H1 (cell line): ENCODE results near the gene PPP2R2B. TPM values are rescaled to one million over a fixed set of nuclear protein-coding genes. Genes with fewer than 3 reads are reported as not detected.

Experiments
- CTCF ChIA-PET: fragments of 300-600 bp; sonication (Branson Sonifier 250); formaldehyde crosslinking; loops from one replicate; lab custom pipeline; 2021; ENCODE audit not compliant: partially characterized antibody; lab: Charles Lee
- POLR2A ChIA-PET: fragments of 300-600 bp; sonication (Branson Sonifier 250); formaldehyde crosslinking; loops from one replicate; lab custom pipeline; 2021; ENCODE audit warnings: inconsistent platforms; ENCODE audit not compliant: partially characterized antibody; lab: Charles Lee
- DNase-seq, 2 experiments: peaks; one replicate each; pipeline versions ENCODE4 v3.0.0 to v3.0.0-alpha.2; 2010 to 2022; ENCODE audit warnings: low spot score in 2 of 2, low read depth in 1 of 2, mixed read lengths in 1 of 2
- FAIRE-seq: peaks from 2 replicates; lab custom pipeline; 2011; peaks lifted over from hg19 to GRCh38; lab: Jason Lieb, UNC
- H2AFZ ChIP-seq: 2 replicates; pipeline ENCODE4 v1.8.1; 2012; ENCODE audit warnings: low read length, inconsistent platforms
- H2AK5ac ChIP-seq: 2 replicates; pipeline ENCODE4 v1.6.1; 2013; ENCODE audit warnings: low read depth, low read length
- H2BK120ac ChIP-seq: replicated peaks from 2 replicates; pipeline ENCODE3; 2013; ENCODE audit warnings: low read depth, low read length, inconsistent platforms
- H2BK12ac ChIP-seq: 2 replicates; pipeline ENCODE4 v1.6.1; 2013; ENCODE audit warnings: low read depth, low read length
- H2BK15ac ChIP-seq: 2 replicates; pipeline ENCODE4 v1.6.1; 2013; ENCODE audit warnings: low read length
- H2BK20ac ChIP-seq: 2 replicates; pipeline ENCODE4 v1.6.1; 2013; ENCODE audit warnings: low read length
- H2BK5ac ChIP-seq: 2 replicates; pipeline ENCODE4 v1.6.1; 2013; ENCODE audit warnings: low read depth, low read length
- H3K14ac ChIP-seq: 2 replicates; pipeline ENCODE4 v1.6.1; 2013; ENCODE audit warnings: inconsistent platforms; ENCODE audit not compliant: insufficient read length
- H3K18ac ChIP-seq: 2 replicates; pipeline ENCODE4 v1.6.1; 2013; ENCODE audit warnings: low read length; ENCODE audit errors: extremely low read depth
- H3K23ac ChIP-seq: 2 replicates; pipeline ENCODE4 v1.6.1; 2013; ENCODE audit warnings: inconsistent platforms; ENCODE audit not compliant: insufficient read length
- H3K23me2 ChIP-seq: 2 replicates; pipeline ENCODE4 v1.6.1; 2013; ENCODE audit warnings: low read depth, low read length
- H3K27ac ChIP-seq: 2 replicates; pipeline ENCODE4 v1.6.1; 2011; ENCODE audit warnings: low read depth, low read length, inconsistent platforms
- H3K27me3 ChIP-seq, 4 experiments: replicated peaks in 1 of 4; 1 replicate in 1 of 4; 2 replicates in 3 of 4; pipeline versions ENCODE4 v1.6.1 to v1.8.1; 2011 to 2013; ENCODE audit warnings: low read length in 3 of 4, mild to moderate bottlenecking in 3 of 4, inconsistent platforms in 2 of 4, mixed read lengths in 2 of 4, moderate library complexity in 1 of 4; ENCODE audit not compliant: control insufficient read depth in 3 of 4, insufficient read depth in 3 of 4; ENCODE audit errors: extremely low read depth in 1 of 4
- H3K36me3 ChIP-seq, 4 experiments: 2 replicates each; pipeline versions ENCODE4 v1.6.1 to v1.8.1; 2011 to 2013; ENCODE audit warnings: mild to moderate bottlenecking in 4 of 4, low read length in 3 of 4, moderate library complexity in 2 of 4, control low read depth in 1 of 4, inconsistent platforms in 1 of 4; ENCODE audit not compliant: insufficient read depth in 4 of 4, control insufficient read depth in 2 of 4
- H3K4ac ChIP-seq: replicated peaks from 2 replicates; pipeline ENCODE3; 2013; ENCODE audit warnings: low read length, low read depth, mixed read lengths, inconsistent platforms; ENCODE audit not compliant: insufficient read length
- H3K4me1 ChIP-seq, 4 experiments: replicated peaks in 1 of 4; 1 replicate in 1 of 4; 2 replicates in 3 of 4; pipeline versions ENCODE4 v1.6.1 to v1.8.1; 2011 to 2013; ENCODE audit warnings: low read length in 3 of 4, inconsistent platforms in 2 of 4, mixed read lengths in 1 of 4; ENCODE audit not compliant: insufficient read depth in 4 of 4, control insufficient read depth in 3 of 4
- H3K4me2 ChIP-seq, 2 experiments: 2 replicates each; pipeline versions ENCODE4 v1.6.1 to v1.8.1; 2011 to 2013; ENCODE audit warnings: low read depth in 2 of 2, low read length in 2 of 2, control low read depth in 1 of 2, inconsistent platforms in 1 of 2, mild to moderate bottlenecking in 1 of 2; ENCODE audit not compliant: insufficient read depth in 1 of 2
- H3K4me3 ChIP-seq, 4 experiments: fragments of 200-600, 300-600 bp in 1 of 4; sonication (generic), shearing (Covaris generic), sonication (Bioruptor Twin) in 1 of 4; 2 replicates each; pipeline versions ENCODE4 v1.5.1 to v1.8.1; 2011 to 2016; ENCODE audit warnings: low read length in 4 of 4, low read depth in 3 of 4, control low read depth in 2 of 4, inconsistent platforms in 2 of 4, mild to moderate bottlenecking in 2 of 4, mixed read lengths in 1 of 4, moderate library complexity in 1 of 4; ENCODE audit not compliant: insufficient read depth in 2 of 4; ENCODE audit errors: extremely low read depth in 1 of 4
- H3K56ac ChIP-seq: replicated peaks from 2 replicates; pipeline ENCODE3; 2013; ENCODE audit warnings: low read depth, mild to moderate bottlenecking, mixed read lengths, low read length, inconsistent platforms; ENCODE audit not compliant: insufficient read length
- H3K79me1 ChIP-seq: 2 replicates; pipeline ENCODE4 v1.6.1; 2013; ENCODE audit warnings: low read depth, low read length, control low read depth
- H3K79me2 ChIP-seq, 2 experiments: 2 replicates each; pipeline versions ENCODE4 v1.6.1 to v1.8.1; 2012 to 2013; ENCODE audit warnings: low read length in 2 of 2, mild to moderate bottlenecking in 2 of 2, inconsistent platforms in 1 of 2; ENCODE audit not compliant: insufficient read depth in 2 of 2, control insufficient read depth in 1 of 2
- H3K9ac ChIP-seq, 4 experiments: replicated peaks in 1 of 4; 1 replicate in 1 of 4; 2 replicates in 3 of 4; pipeline versions ENCODE4 v1.6.1 to v1.8.1; 2011 to 2013; ENCODE audit warnings: low read depth in 3 of 4, low read length in 3 of 4, control low read depth in 2 of 4, mild to moderate bottlenecking in 2 of 4, moderate library complexity in 2 of 4, inconsistent platforms in 1 of 4; ENCODE audit errors: extremely low read depth in 1 of 4
- H3K9me3 ChIP-seq, 2 experiments: 2 replicates each; pipeline versions ENCODE4 v1.6.1 to v1.8.1; 2012 to 2013; ENCODE audit warnings: mild to moderate bottlenecking in 2 of 2, moderate library complexity in 2 of 2, control low read depth in 1 of 2, inconsistent platforms in 1 of 2, low read depth in 1 of 2, low read length in 1 of 2, mixed read lengths in 1 of 2; ENCODE audit not compliant: insufficient read depth in 2 of 2
- H4K20me1 ChIP-seq, 2 experiments: replicated peaks in 1 of 2; 2 replicates each; pipeline versions ENCODE3 to v1.8.1; 2011 to 2013; ENCODE audit warnings: inconsistent platforms in 2 of 2, low read length in 2 of 2, mild to moderate bottlenecking in 1 of 2; ENCODE audit not compliant: insufficient read depth in 2 of 2, control insufficient read depth in 1 of 2
- H4K5ac ChIP-seq: 2 replicates; pipeline ENCODE4 v1.6.1; 2013; ENCODE audit warnings: low read length, low read depth, mixed read lengths, inconsistent platforms; ENCODE audit not compliant: insufficient read length
- H4K8ac ChIP-seq: 2 replicates; pipeline ENCODE4 v1.8.0; 2013; ENCODE audit warnings: mild to moderate bottlenecking, moderate library complexity, low read length, inconsistent platforms; ENCODE audit not compliant: insufficient read depth; ENCODE audit errors: extremely low read depth
- H4K91ac ChIP-seq: replicated peaks from 2 replicates; pipeline ENCODE3; 2013; ENCODE audit warnings: low read length, mixed read lengths, inconsistent platforms; ENCODE audit not compliant: insufficient read length
- EGR1 ChIP-seq: IDR thresholded peaks from 2 replicates; pipeline ENCODE4 v1.6.1; 2011; ENCODE audit warnings: low read depth, low read length, borderline replicate concordance
- FOSL1 ChIP-seq: IDR thresholded peaks from 2 replicates; pipeline ENCODE4 v1.6.1; 2011; ENCODE audit warnings: mild to moderate bottlenecking, low read depth, low read length, moderate library complexity; ENCODE audit not compliant: insufficient read depth
- GTF2F1 ChIP-seq: IDR thresholded peaks from 2 replicates; pipeline ENCODE4 v1.6.1; 2012; ENCODE audit warnings: low read depth, low read length, improper control_type of control experiment, borderline replicate concordance
- JUND ChIP-seq: IDR thresholded peaks from 2 replicates; pipeline ENCODE4 v1.6.1; 2011; ENCODE audit warnings: mild to moderate bottlenecking, improper control_type of control experiment, low read length
- KDM1A ChIP-seq: fragments of 200-600, 300-600 bp; sonication (generic); IDR thresholded peaks from 2 replicates; pipeline ENCODE4 v1.7.1; 2016; ENCODE audit warnings: mild to moderate bottlenecking, low read length, borderline replicate concordance
- MAFK ChIP-seq: IDR thresholded peaks from 2 replicates; pipeline ENCODE4 v1.6.1; 2012; ENCODE audit warnings: low read depth, mild to moderate bottlenecking, improper control_type of control experiment, low read length
- PHF8 ChIP-seq: fragments of 200-600 bp; sonication (generic); conservative IDR thresholded peaks from 2 replicates; pipeline ENCODE4 v1.7.1; 2012; ENCODE audit warnings: low read depth, mild to moderate bottlenecking, inconsistent platforms, low read length, moderate library complexity
- POLR2A ChIP-seq, 2 experiments: IDR thresholded peaks; 1 replicate in 1 of 2; 2 replicates in 1 of 2; pipeline ENCODE4 v1.6.1; 2011; ENCODE audit warnings: low read depth in 2 of 2, low read length in 2 of 2, mild to moderate bottlenecking in 2 of 2; ENCODE audit errors: control extremely low read depth in 1 of 2
- RAD21 ChIP-seq, 2 experiments: IDR thresholded peaks in 1 of 2; conservative IDR thresholded peaks in 1 of 2; 2 replicates each; pipeline ENCODE4 v1.6.1; 2011; ENCODE audit warnings: low read depth in 2 of 2, low read length in 2 of 2, improper control_type of control experiment in 1 of 2, inconsistent platforms in 1 of 2, mild to moderate bottlenecking in 1 of 2, moderate library complexity in 1 of 2
- TAF7 ChIP-seq: optimal IDR thresholded peaks from 2 replicates; pipeline ENCODE3; 2011; ENCODE audit warnings: low read depth, mild to moderate bottlenecking, inconsistent platforms, low read length, moderate library complexity, borderline replicate concordance
- TBP ChIP-seq: IDR thresholded peaks from 2 replicates; pipeline ENCODE4 v1.6.1; 2011; ENCODE audit warnings: low read depth, low read length, improper control_type of control experiment
- WGBS, 2 experiments: shearing (Covaris generic) in 1 of 2; methylation state at CpG; one replicate each; pipeline versions ENCODE4 v1.1.6 to v1.1.7; 2013 to 2015; ENCODE audit warnings: low lambda C conversion rate in 2 of 2, mixed read lengths in 2 of 2, inconsistent platforms in 1 of 2, low coverage in 1 of 2, missing lambda C conversion rate in 1 of 2; ENCODE audit not compliant: insufficient replicate concordance in 2 of 2, insufficient coverage in 1 of 2, insufficient read length in 1 of 2; ENCODE audit errors: extremely low coverage in 1 of 2, missing lambda C conversion rate in 1 of 2; 5-methylcytosine and 5-hydroxymethylcytosine counted together
- polyA plus RNA-seq, 7 experiments: library from polyadenylated mRNA; depleted of rRNA in 3 of 7; stranded (reverse) in 5 of 7; unstranded in 2 of 7; fragments of >200 nt in 5 of 7; fragments of 200-250 nt in 2 of 7; gene quantifications; 1 replicate in 5 of 7; 2 replicates in 1 of 7; 4 replicates in 1 of 7; pipeline versions ENCODE4 v1.2.1 to v1.2.3, GENCODE V29; 2011 to 2013; ENCODE audit warnings: missing spikeins in 2 of 7, mixed read lengths in 2 of 7
- total RNA-seq: library from RNA; stranded (reverse); fragmentation: NEBNext Ultra II Directional; extraction: Animal tissue kit (Norgen Biotek cat#: 25700); gene quantifications from 2 replicates; pipeline ENCODE4 v1.2.1, GENCODE V29; 2021

The PPP2R2B gene
- total and polyA plus RNA-seq, 2 of the 8 experiments (the other 6 are each of a cell fraction or from before 2014, with no cell fraction given) = 21.1 to 37.1 TPM

DNA sequence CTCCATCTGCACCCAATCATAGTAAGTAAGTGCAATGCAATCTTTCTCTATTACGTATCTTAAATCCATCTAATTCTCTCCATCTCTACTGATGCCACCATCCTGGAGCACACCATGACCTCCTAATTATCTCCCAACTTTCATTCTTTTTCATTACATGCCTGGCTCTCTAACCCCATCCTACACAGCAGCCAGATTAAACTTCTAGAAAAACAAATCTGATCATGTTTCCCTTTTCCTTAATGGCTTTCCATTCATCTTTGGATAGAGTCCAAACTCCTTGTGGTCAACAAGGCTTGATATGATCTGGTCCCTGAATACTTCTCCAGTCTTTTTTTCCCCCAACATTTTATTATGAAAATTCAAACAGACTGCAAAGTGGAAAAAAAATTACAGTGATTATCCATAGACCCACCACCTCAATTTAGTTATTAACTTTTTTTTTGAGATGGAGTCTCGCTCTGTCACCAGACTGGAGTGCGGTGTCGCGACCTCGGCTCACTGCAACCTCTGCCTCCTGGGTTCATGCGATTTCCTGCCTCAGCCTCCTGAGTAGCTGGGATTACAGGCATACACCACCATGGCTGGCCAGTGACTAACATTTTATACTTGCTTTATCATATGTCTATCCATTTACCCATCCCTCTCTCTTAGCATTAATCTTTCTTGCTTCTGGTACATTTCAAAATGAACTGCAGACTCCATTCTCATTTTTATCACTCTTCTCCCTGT lies 5.2 kb downstream of the PPP2R2B start:
- Histone ChIP-seq H4K20me1 (no peaks in the 10 kb centered on the region), H2BK20ac (no peak overlapping the region), H3K4ac (no peak overlapping the region), H3K23me2 (peaks cover 7% of the 10 kb centered on the region; the same call in 1 of the 2 replicates), H3K79me1 (peaks cover 2% of the 10 kb centered on the region; the same call in 1 of the 2 replicates), H3K14ac (no peak overlapping the region), H3K4me3 (no peak overlapping the region), H3K79me2 (peaks cover 0 to 49% of the 10 kb centered on the region in 2 experiments; a peak in 2 of 4 replicates), H3K27me3 (no peaks in the 10 kb centered on the region; a peak in 2 of 7 replicates), H3K23ac (no peak overlapping the region), H3K9me3 (no peaks in the 10 kb centered on the region), H2BK5ac (no peak overlapping the region), H2AFZ (no peak overlapping the region), H4K5ac (no peak overlapping the region), H4K8ac (no peak overlapping the region), H3K56ac (no peak overlapping the region), H2BK15ac (no peak overlapping the region), H3K4me1 (peaks cover 6 to 36% (median 20%) of the 10 kb centered on the region in 4 experiments; a peak in 6 of 7 replicates), H2BK120ac (no peak overlapping the region), H3K18ac (no peak overlapping the region; the same call in 1 of the 2 replicates), H3K27ac (no peak overlapping the region), H3K36me3 (peaks cover 0 to 3% (median 0%) of the 10 kb centered on the region in 4 experiments; a peak in 2 of 8 replicates), H4K91ac (no peak overlapping the region), H2BK12ac (no peak overlapping the region; the same call in 1 of the 2 replicates), H3K4me2 (no peak overlapping the region; a peak in 1 of 4 replicates), H2AK5ac (no peak overlapping the region), H3K9ac (no peak overlapping the region)
- 83% methylated on average over 7 of the region's 7 CpGs; no CpG with 5 or more reads in 1 of the 2 experiments for WGBS, 2 experiments
- CTCF ChIA-PET = interaction anchor here (0.7 to 1.0 kb wide), 3 partner anchors 34 to 167 kb away, joined by 3 read pairs; no protein-coding TSS in a partner anchor
- FAIRE-seq (no peak), DNase-seq (no peak)
- POLR2A ChIA-PET = interaction anchor here (1.1 kb wide), 1 partner anchor 68 kb away, joined by 3 read pairs; no protein-coding TSS in a partner anchor
- TF ChIP-seq KDM1A (no peak), TAF7 (no peak), MAFK (no peak), JUND (no peak), TBP (no peak), RAD21 (IDR thresholded peaks at IDR 0.05 in 1 of 2, conservative IDR thresholded peaks at IDR 0.05 in 1 of 2; ENCODE audit: low read depth in 2 of 2, low read length in 2 of 2) (no peak), PHF8 (no peak), EGR1 (no peak), GTF2F1 (no peak), FOSL1 (no peak), POLR2A (IDR thresholded peaks at IDR 0.05; ENCODE audit: control extremely low read depth in 1 of 2, low read depth in 2 of 2, low read length in 2 of 2) (no peak)
